Natural killer cell (primary cell): ENCODE results near the gene TACC3. TPM values are rescaled to one million over a fixed set of nuclear protein-coding genes. Genes with fewer than 3 reads are reported as not detected.

Experiments used
- ATAC-seq, 3 donors: fragments of 150-1000 bp in 2 of 3; fragments of 200-7000 bp in 1 of 3; cut with Tn5 transposase; 1 replicate in 1 of 3; 2 replicates in 2 of 3; pipeline ENCODE4 v1.10.0; 2021; ENCODE audit warnings: mild to moderate bottlenecking in 2 of 3, moderate library complexity in 2 of 3
- DNase-seq, 2 donors: peaks; one replicate each; pipeline versions ENCODE4 v3.0.0 to v3.0.0-alpha.2; 2013 to 2021; ENCODE audit warnings: mixed read lengths in 1 of 2
- H3K27ac ChIP-seq: one replicate; pipeline ENCODE4 v1.5.1; 2013; ENCODE audit warnings: mild to moderate bottlenecking, low read length
- H3K27me3 ChIP-seq: one replicate; pipeline ENCODE4 v1.6.1; 2013; ENCODE audit warnings: low read length; ENCODE audit not compliant: control insufficient read depth, insufficient read depth
- H3K36me3 ChIP-seq: one replicate; pipeline ENCODE4 v1.6.1; 2013; ENCODE audit warnings: low read length; ENCODE audit not compliant: control insufficient read depth, insufficient read depth
- H3K4me1 ChIP-seq: one replicate; pipeline ENCODE4 v1.6.1; 2013; ENCODE audit warnings: low read length; ENCODE audit not compliant: control insufficient read depth, insufficient read depth
- H3K4me3 ChIP-seq: one replicate; pipeline ENCODE4 v1.5.1; 2013; ENCODE audit warnings: low read length
- H3K9me3 ChIP-seq: one replicate; pipeline ENCODE4 v1.6.1; 2013; ENCODE audit warnings: low read length; ENCODE audit not compliant: control insufficient read depth, insufficient read depth
- H3K27ac Mint-ChIP-seq, 2 donors: one replicate each; pipeline ENCODE4 v1.8.0; 2022; ENCODE audit warnings: mild to moderate bottlenecking in 2 of 2, mixed read lengths in 2 of 2, moderate library complexity in 1 of 2
- H3K27me3 Mint-ChIP-seq, 2 donors: one replicate each; pipeline ENCODE4 v1.8.0; 2022; ENCODE audit warnings: low read depth in 2 of 2, mixed read lengths in 2 of 2
- H3K36me3 Mint-ChIP-seq: one replicate; pipeline ENCODE4 v1.8.0; 2022; ENCODE audit warnings: mixed read lengths
- H3K4me1 Mint-ChIP-seq, 2 donors: one replicate each; pipeline ENCODE4 v1.8.0; 2022; ENCODE audit warnings: mixed read lengths in 2 of 2
- H3K4me3 Mint-ChIP-seq: one replicate; pipeline ENCODE4 v1.8.0; 2022; ENCODE audit warnings: mild to moderate bottlenecking, moderate library complexity, mixed read lengths
- H3K9me3 Mint-ChIP-seq, 2 donors: one replicate each; pipeline ENCODE4 v1.8.0; 2022; ENCODE audit warnings: mixed read lengths in 2 of 2
- WGBS: methylation state at CpG from one replicate; pipeline ENCODE4 v1.1.7; 2013; ENCODE audit warnings: missing lambda C conversion rate; ENCODE audit not compliant: insufficient coverage; 5-methylcytosine and 5-hydroxymethylcytosine counted together
- intact Hi-C: fragments of 100-400 bp; cut with micrococcal nuclease; formaldehyde crosslinking; loops from one replicate; pipeline ENCODE4 v1.14.2; 2022
- total RNA-seq, 4 donors: library from RNA; stranded (reverse); fragments of 120-200 nt in 1 of 4; gene quantifications; one replicate each; pipeline versions ENCODE4 v1.2.3 to v1.2.4, GENCODE V29; 2013 to 2022
- TF ChIP-seq, protein P1 (sequence below): fragments of 200-600 bp; IDR thresholded peaks from one replicate; pipeline ENCODE4 v1.8.0; 2022; ENCODE audit warnings: antibody characterized with exemption

The TACC3 gene
- total RNA-seq, 3 donors from 2014 or later (not counting 1 experiment from before 2014, with no cell fraction given): 23.4 to 43.7 (median 32.5) TPM

DNA sequence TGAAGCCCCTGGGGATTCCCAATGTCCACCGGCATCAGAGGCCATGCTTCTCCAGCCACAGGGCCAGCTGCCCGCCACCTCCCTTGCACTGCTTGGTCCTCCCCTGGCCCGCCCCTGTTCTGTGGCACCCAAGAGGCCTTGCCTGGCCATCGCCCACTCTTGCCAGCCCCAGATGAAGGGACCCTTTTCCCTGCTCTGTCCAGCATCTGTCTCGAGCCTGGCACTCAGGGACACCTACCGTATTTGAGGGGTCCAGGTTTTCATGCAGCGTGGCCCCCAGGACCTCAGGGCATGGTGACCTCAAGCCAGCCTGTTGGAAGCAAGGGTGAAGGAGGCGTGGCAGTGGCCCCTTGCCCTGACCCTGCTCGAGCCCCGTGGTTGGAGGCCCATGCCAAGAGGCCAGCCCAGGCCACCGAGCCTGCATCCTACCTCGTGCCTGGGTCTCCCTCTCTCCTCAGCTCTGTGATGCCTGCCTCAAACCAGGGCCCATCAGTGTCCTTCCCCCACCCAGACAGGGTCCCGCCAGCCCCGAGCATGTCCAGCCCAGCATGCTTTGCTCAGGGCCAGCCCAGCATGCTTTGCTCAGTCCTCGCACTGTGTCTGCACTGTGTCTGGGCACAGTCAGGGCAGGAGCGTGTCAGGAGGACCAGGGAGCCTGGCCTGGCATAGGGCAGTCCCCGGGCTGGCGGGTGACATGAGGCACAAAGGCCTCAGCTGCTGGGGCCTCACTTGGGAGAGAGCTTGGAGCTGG is 57.5 kb downstream of the TACC3 start:
- TF ChIP-seq, protein P1, sequence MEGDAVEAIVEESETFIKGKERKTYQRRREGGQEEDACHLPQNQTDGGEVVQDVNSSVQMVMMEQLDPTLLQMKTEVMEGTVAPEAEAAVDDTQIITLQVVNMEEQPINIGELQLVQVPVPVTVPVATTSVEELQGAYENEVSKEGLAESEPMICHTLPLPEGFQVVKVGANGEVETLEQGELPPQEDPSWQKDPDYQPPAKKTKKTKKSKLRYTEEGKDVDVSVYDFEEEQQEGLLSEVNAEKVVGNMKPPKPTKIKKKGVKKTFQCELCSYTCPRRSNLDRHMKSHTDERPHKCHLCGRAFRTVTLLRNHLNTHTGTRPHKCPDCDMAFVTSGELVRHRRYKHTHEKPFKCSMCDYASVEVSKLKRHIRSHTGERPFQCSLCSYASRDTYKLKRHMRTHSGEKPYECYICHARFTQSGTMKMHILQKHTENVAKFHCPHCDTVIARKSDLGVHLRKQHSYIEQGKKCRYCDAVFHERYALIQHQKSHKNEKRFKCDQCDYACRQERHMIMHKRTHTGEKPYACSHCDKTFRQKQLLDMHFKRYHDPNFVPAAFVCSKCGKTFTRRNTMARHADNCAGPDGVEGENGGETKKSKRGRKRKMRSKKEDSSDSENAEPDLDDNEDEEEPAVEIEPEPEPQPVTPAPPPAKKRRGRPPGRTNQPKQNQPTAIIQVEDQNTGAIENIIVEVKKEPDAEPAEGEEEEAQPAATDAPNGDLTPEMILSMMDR: no peak
- Histone ChIP-seq H3K4me3 (no peak overlapping the region), H3K36me3 (no peaks in the 10 kb centered on the region), H3K4me1 (no peaks in the 10 kb centered on the region), H3K27ac (no peak overlapping the region), H3K9me3 (no peaks in the 10 kb centered on the region), H3K27me3 (no peaks in the 10 kb centered on the region)
- intact Hi-C loops: no loop called here
- no peak overlapping the region for H3K27ac Mint-ChIP-seq
- no peak for DNase-seq
- H3K9me3 Mint-ChIP-seq: no peaks in the 10 kb centered on the region
- no peak for ATAC-seq
- H3K27me3 Mint-ChIP-seq: no peaks in the 10 kb centered on the region
- no peaks in the 10 kb centered on the region for H3K36me3 Mint-ChIP-seq
- WGBS: 89% methylated on average over 18 of the region's 18 CpGs
- no peak overlapping the region for H3K4me3 Mint-ChIP-seq
- no peaks in the 10 kb centered on the region for H3K4me1 Mint-ChIP-seq

DNA sequence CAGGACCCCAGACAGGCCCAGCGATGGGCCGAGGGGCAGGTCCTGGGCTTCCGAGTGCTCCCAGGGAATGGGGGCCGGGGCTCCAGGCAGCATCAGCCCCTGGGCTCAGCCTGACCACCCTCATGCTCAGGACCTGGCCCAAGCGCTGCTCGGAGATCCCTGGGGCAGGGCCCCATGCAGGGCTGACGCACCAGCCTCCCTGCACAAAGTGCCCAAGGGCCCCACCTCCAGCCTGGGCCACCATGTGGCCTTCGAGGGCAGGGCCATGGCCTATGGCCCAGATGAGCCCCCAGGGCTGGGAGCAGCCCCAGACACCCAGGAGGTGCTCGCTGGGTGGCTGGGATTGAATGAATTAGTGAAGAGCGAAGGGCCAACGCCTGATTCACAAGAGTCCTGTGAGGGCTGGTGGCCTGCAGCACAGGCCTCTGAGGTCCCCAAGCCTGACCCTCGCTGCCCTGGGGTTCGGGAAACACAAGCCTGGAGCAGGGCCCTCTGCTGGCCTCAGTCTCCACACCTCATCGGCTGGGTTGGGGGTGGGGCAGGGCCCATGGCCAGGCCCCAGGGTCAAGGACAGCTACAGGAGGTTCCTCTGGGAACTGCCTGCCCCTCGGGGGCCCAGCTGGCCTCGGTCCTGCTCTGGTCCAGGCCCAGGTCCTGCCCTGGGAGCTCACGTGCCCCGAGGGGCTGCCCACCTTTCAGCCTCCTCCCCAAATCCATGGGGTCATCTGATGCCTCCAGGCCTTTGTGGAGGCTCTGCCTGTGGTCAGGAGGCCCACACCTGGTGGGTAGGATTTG is 58.5 kb downstream of the TACC3 start:
- intact Hi-C loops: no loop called here
- Histone ChIP-seq H3K4me3 (no peak overlapping the region), H3K4me1 (no peaks in the 10 kb centered on the region), H3K27ac (no peak overlapping the region), H3K27me3 (no peaks in the 10 kb centered on the region), H3K9me3 (no peaks in the 10 kb centered on the region), H3K36me3 (no peaks in the 10 kb centered on the region)
- Mint-ChIP-seq H3K27me3 (no peaks in the 10 kb centered on the region), H3K9me3 (no peaks in the 10 kb centered on the region), H3K36me3 (no peaks in the 10 kb centered on the region), H3K27ac (no peak overlapping the region), H3K4me1 (no peaks in the 10 kb centered on the region), H3K4me3 (no peak overlapping the region)
- no peak for DNase-seq
- WGBS: 87% methylated on average over 18 of the region's 18 CpGs
- TF ChIP-seq, protein P1: no peak
- no peak for ATAC-seq

DNA sequence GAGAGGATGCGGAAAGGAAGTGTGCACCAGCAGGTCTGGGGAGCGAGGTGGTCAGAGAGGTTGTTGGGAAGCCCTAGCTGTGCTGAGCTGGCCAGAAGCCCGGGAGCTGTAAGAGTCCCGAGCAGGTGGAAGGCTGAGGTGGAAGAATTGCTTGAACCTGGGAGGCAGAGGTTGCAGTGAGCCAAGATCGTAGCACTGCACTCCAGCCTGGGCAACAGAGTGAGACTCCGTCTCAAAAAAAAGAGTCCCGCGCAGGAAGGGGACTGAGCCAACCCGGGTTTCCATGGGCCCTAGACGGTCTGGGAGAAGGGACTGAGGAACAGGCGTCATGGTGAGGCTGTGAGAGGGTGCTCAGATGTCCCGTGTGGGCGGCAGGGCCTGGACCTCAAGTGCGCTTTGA is 59.1 kb downstream of the TACC3 start:
- Histone ChIP-seq H3K4me3 (no peak overlapping the region), H3K27me3 (no peaks in the 10 kb centered on the region), H3K36me3 (no peaks in the 10 kb centered on the region), H3K9me3 (no peaks in the 10 kb centered on the region), H3K4me1 (no peaks in the 10 kb centered on the region), H3K27ac (no peak overlapping the region)
- no peaks in the 10 kb centered on the region for H3K4me1 Mint-ChIP-seq
- intact Hi-C loops: no loop called here
- no peak for ATAC-seq
- DNase-seq: no peak
- no peaks in the 10 kb centered on the region for H3K36me3 Mint-ChIP-seq
- 85% methylated on average over 14 of the region's 14 CpGs for WGBS
- no peaks in the 10 kb centered on the region for H3K27me3 Mint-ChIP-seq
- no peak overlapping the region for H3K4me3 Mint-ChIP-seq
- H3K9me3 Mint-ChIP-seq: no peaks in the 10 kb centered on the region
- TF ChIP-seq, protein P1: no peak
- H3K27ac Mint-ChIP-seq: no peak overlapping the region
